CD4-positive, CD25-positive, alpha-beta regulatory T cell (primary cell): ENCODE measurements around the gene MGA. TPM values are rescaled to one million over a fixed set of nuclear protein-coding genes. Genes with fewer than 3 reads are reported as not detected.

Experiments used
- ATAC-seq, 2 donors: fragments of 150-1000 bp; cut with Tn5 transposase; one replicate each; pipeline ENCODE4 v1.10.0; 2021; ENCODE audit warnings: low read depth in 2 of 2, moderate number of reproducible peaks in 2 of 2, moderate library complexity in 1 of 2
- DNase-seq, 3 donors: peaks; one replicate each; pipeline versions ENCODE4 v3.0.0 to v3.0.0-alpha.2; 2012 to 2022; ENCODE audit warnings: mixed read lengths in 1 of 3
- H3K27ac ChIP-seq: one replicate; pipeline ENCODE4 v1.7.0; 2013; ENCODE audit warnings: mild to moderate bottlenecking, low read length; ENCODE audit not compliant: insufficient read depth, poor library complexity, severe bottlenecking
- H3K27me3 ChIP-seq: one replicate; pipeline ENCODE4 v1.7.0; 2013; ENCODE audit warnings: low read length; ENCODE audit not compliant: control insufficient read depth, insufficient read depth
- H3K36me3 ChIP-seq: one replicate; pipeline ENCODE4 v1.7.0; 2013; ENCODE audit warnings: mild to moderate bottlenecking, low read length, moderate library complexity; ENCODE audit not compliant: control insufficient read depth, insufficient read depth
- H3K4me1 ChIP-seq: 2 replicates; pipeline ENCODE4 v1.7.0; 2013; ENCODE audit warnings: mild to moderate bottlenecking, low read length; ENCODE audit not compliant: insufficient read depth, control insufficient read depth, poor library complexity, severe bottlenecking
- H3K4me3 ChIP-seq: one replicate; pipeline ENCODE4 v1.7.0; 2013; ENCODE audit warnings: low read depth, mild to moderate bottlenecking, low read length, moderate library complexity
- H3K9me3 ChIP-seq, 2 experiments: 1 replicate in 1 of 2; 2 replicates in 1 of 2; pipeline ENCODE4 v1.7.0; 2013; ENCODE audit warnings: low read length in 2 of 2, mild to moderate bottlenecking in 1 of 2, moderate library complexity in 1 of 2; ENCODE audit not compliant: control insufficient read depth in 2 of 2
- H3K27ac Mint-ChIP-seq, 3 donors: one replicate each; pipeline ENCODE4 v1.8.0; 2020 to 2022; ENCODE audit warnings: mild to moderate bottlenecking in 3 of 3, mixed read lengths in 3 of 3, moderate library complexity in 2 of 3
- H3K27me3 Mint-ChIP-seq: one replicate; pipeline ENCODE4 v1.8.0; 2022; ENCODE audit warnings: mild to moderate bottlenecking, mixed read lengths
- H3K36me3 Mint-ChIP-seq: one replicate; pipeline ENCODE4 v1.8.0; 2020; ENCODE audit warnings: mixed read lengths
- H3K4me1 Mint-ChIP-seq, 4 donors: one replicate each; pipeline ENCODE4 v1.8.0; 2020 to 2022; ENCODE audit warnings: mixed read lengths in 4 of 4, mild to moderate bottlenecking in 1 of 4
- H3K4me3 Mint-ChIP-seq, 4 donors: one replicate each; pipeline ENCODE4 v1.8.0; 2020 to 2022; ENCODE audit warnings: mild to moderate bottlenecking in 4 of 4, mixed read lengths in 4 of 4, moderate library complexity in 3 of 4
- H3K9me3 Mint-ChIP-seq, 7 donors: one replicate each; pipeline ENCODE4 v1.8.0; 2020 to 2022; ENCODE audit warnings: mixed read lengths in 7 of 7, mild to moderate bottlenecking in 3 of 7, moderate library complexity in 2 of 7
- polyA plus RNA-seq, 4 donors: library from polyadenylated mRNA; unstranded; fragments of 300-500 nt; fragmentation: Illumina TruSeq; gene quantifications; one replicate each; pipeline ENCODE4 v1.2.3, GENCODE V29; 2021
- total RNA-seq: library from RNA; stranded (reverse); gene quantifications from one replicate; pipeline ENCODE4 v1.2.3, GENCODE V29; 2022

Gene MGA
- total and polyA plus RNA-seq, 5 donors from 2014 or later: 10.4 to 46.9 (median 15.6) TPM

GRCh38 chr15:41819455-41820050, 159.3 kb downstream of the MGA start:
- peaks cover 0 to 2% (median 0%) of the 10 kb centered on the region in 4 donors for H3K4me1 Mint-ChIP-seq
- ATAC-seq: no peak
- no peak overlapping the region for H3K4me3 ChIP-seq
- no peaks in the 10 kb centered on the region for H3K27me3 ChIP-seq
- H3K9me3 Mint-ChIP-seq: no peaks in the 10 kb centered on the region
- H3K36me3 Mint-ChIP-seq: peaks cover 30% of the 10 kb centered on the region
- DNase-seq: no peak
- peaks cover 61% of the 10 kb centered on the region for H3K36me3 ChIP-seq
- H3K4me3 Mint-ChIP-seq: no peak overlapping the region
- H3K27ac ChIP-seq: no peak overlapping the region
- H3K9me3 ChIP-seq: no peaks in the 10 kb centered on the region
- H3K27ac Mint-ChIP-seq: peak overlapping the region in 1 of 3 donors; percentile 51
- H3K4me1 ChIP-seq: no peaks in the 10 kb centered on the region
- H3K27me3 Mint-ChIP-seq: no peaks in the 10 kb centered on the region

DNA sequence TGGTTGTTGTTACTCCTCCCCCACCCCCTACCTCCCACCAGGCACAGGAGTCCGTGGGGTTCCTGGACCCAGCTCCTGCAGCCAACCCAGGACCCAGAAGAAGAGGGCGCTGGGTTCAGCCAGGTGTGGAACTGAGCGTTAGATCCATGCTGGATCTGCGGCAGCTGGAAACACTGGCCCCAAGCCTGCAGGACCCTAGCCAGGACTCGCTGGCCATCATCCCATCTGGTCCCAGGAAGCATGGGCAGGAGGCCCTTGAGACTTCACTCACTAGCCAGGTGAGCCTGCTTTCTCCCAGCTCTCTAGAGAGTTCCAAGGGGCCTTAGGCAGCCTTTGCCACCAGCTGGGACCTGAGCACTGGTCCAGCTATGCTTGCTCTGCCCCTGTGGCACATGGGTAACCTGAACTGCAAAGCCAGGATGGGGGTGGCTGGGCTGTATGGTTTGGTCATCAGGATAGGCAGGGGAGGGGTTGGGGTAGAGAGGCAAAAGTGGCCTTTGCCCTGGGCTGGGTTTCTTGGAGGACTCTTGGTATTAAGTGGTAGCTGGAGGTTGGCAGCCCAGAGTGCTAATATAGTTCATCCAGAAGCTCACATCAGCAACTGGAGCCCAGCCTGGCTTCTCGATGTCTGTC, 160.7 kb downstream of the MGA start:
- peaks cover 24% of the 10 kb centered on the region for H3K36me3 Mint-ChIP-seq

DNA sequence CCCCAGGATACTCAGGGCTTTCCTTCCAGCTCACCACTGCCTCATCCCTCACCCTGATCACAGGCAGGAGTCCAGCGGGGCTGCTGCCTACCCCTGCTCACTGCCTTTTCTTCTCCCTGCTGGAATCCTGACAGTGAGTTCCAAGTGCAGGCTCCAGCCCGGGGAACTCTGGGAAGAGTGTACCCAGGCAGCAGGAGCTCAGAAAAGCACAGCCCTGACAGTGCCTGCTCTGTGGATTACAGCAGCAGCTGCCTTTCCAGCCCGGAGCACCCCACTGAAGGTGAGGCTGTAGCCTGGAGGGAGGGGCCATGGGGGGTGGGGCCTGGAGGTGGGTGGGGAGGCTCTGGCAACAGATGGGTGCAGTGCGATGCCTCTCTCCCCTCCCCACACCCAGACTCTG, 161.6 kb downstream of the MGA start:
- Mint-ChIP-seq H3K27me3 (no peaks in the 10 kb centered on the region), H3K36me3 (peaks cover 17% of the 10 kb centered on the region), H3K9me3 (no peaks in the 10 kb centered on the region), H3K4me3 (no peak overlapping the region), H3K27ac (peak overlapping the region in 1 of 3 donors; percentile 35), H3K4me1 (peaks cover 0 to 3% (median 1%) of the 10 kb centered on the region in 4 donors)
- Histone ChIP-seq H3K4me3 (no peak overlapping the region), H3K9me3 (no peaks in the 10 kb centered on the region), H3K27me3 (no peaks in the 10 kb centered on the region), H3K4me1 (peaks cover under 1% of the 10 kb centered on the region), H3K27ac (no peak overlapping the region), H3K36me3 (peaks cover 44% of the 10 kb centered on the region)
- ATAC-seq: no peak
- no peak for DNase-seq

More for the DNA sequence above, 160.7 kb downstream of the MGA start:
- Mint-ChIP-seq H3K27ac (peak overlapping the region in 1 of 3 donors; percentile 35), H3K4me1 (peaks cover 0 to 1% (median 0%) of the 10 kb centered on the region in 4 donors), H3K9me3 (no peaks in the 10 kb centered on the region), H3K4me3 (no peak overlapping the region), H3K27me3 (no peaks in the 10 kb centered on the region)
- Histone ChIP-seq H3K27me3 (no peaks in the 10 kb centered on the region), H3K27ac (no peak overlapping the region), H3K4me1 (no peaks in the 10 kb centered on the region), H3K36me3 (peaks cover 51% of the 10 kb centered on the region), H3K9me3 (no peaks in the 10 kb centered on the region), H3K4me3 (no peak overlapping the region)
- no peak for ATAC-seq
- no peak for DNase-seq

- no peaks in the 10 kb centered on the region for H3K9me3 ChIP-seq
- Mint-ChIP-seq H3K27me3 (no peaks in the 10 kb centered on the region), H3K9me3 (no peaks in the 10 kb centered on the region), H3K4me1 (peaks cover 0 to 4% (median 2%) of the 10 kb centered on the region in 4 donors), H3K36me3 (peaks cover 11% of the 10 kb centered on the region), H3K4me3 (no peak overlapping the region), H3K27ac (no peak overlapping the region)
- DNase-seq: no peak
- no peaks in the 10 kb centered on the region for H3K27me3 ChIP-seq
- peaks cover 40% of the 10 kb centered on the region for H3K36me3 ChIP-seq
- H3K27ac ChIP-seq: no peak overlapping the region
- peaks cover 7% of the 10 kb centered on the region for H3K4me1 ChIP-seq
- H3K4me3 ChIP-seq: no peak overlapping the region
- no peak for ATAC-seq
Observed at GRCh38 chr15:41822471-41822870, 162.3 kb downstream of the MGA start.

Other genes with a start within 250 kb of the MGA start
- gene RTF1, start 243.3 kb upstream of the MGA start, total RNA-seq: 51.5 TPM
- 10 to 100 TPM; 14.8 to 23.6 (median 18.7) TPM for gene RTF1, start 243.3 kb upstream of the MGA start, polyA plus RNA-seq
- gene ITPKA, start 166.5 kb upstream of the MGA start, total RNA-seq: not detected
- not detected for gene ITPKA, start 166.5 kb upstream of the MGA start, polyA plus RNA-seq
- 2.0 TPM for gene LTK, start 146.6 kb upstream of the MGA start, total RNA-seq
- gene LTK, start 146.6 kb upstream of the MGA start, polyA plus RNA-seq: under 1 TPM; 0.17 to 0.59 (median 0.38) TPM
- 29.5 TPM for gene RPAP1, start 116.1 kb upstream of the MGA start, total RNA-seq
- gene RPAP1, start 116.1 kb upstream of the MGA start, polyA plus RNA-seq: 1 to 10 TPM; 4.7 to 9.1 (median 8.1) TPM
- not detected for gene TYRO3, start 101.2 kb upstream of the MGA start, total RNA-seq
- gene TYRO3, start 101.2 kb upstream of the MGA start, polyA plus RNA-seq: under 1 TPM in 2 of 4 donors, not detected in 2; 0.16 to 0.82 TPM
- gene MAPKBP1, start 114.1 kb downstream of the MGA start, total RNA-seq: 40.4 TPM
- 1 to 10 TPM; 1.9 to 3.1 (median 2.6) TPM for gene MAPKBP1, start 114.1 kb downstream of the MGA start, polyA plus RNA-seq
- gene JMJD7, start 167.7 kb downstream of the MGA start, total RNA-seq: 42.2 TPM
- gene JMJD7, start 167.7 kb downstream of the MGA start, polyA plus RNA-seq: 10 to 100 TPM; 17.0 to 26.1 (median 24.5) TPM
- gene PLA2G4B, start 178.4 kb downstream of the MGA start, total RNA-seq: 30.1 TPM
- 1 to 10 TPM in 2 of 4 donors, under 1 TPM in 2; 0.42 to 3.4 (median 1.4) TPM for gene PLA2G4B, start 178.4 kb downstream of the MGA start, polyA plus RNA-seq
- 2.7 TPM for gene SPTBN5, start 233.6 kb downstream of the MGA start, total RNA-seq
- gene SPTBN5, start 233.6 kb downstream of the MGA start, polyA plus RNA-seq: under 1 TPM in 1 of 4 donors, not detected in 3; 0.26 TPM